GM12878 (cell line): ENCODE measurements around the gene MGME1. TPM values are rescaled to one million over a fixed set of nuclear protein-coding genes. Genes with fewer than 3 reads are reported as not detected.

Experiments
- BMI1 ChIP-seq: fragments of 450-650 bp; IDR thresholded peaks from 2 replicates; pipeline ENCODE4 v1.6.1; 2016; ENCODE audit warnings: mild to moderate bottlenecking, moderate library complexity, borderline replicate concordance
- CREB1 ChIP-seq: IDR thresholded peaks from 2 replicates; pipeline ENCODE4 v1.6.1; 2012; ENCODE audit warnings: low read depth, mild to moderate bottlenecking, inconsistent platforms
- MYB ChIP-seq: fragments of 150-350 bp; IDR thresholded peaks from 2 replicates; pipeline ENCODE4 v1.6.1; 2014; ENCODE audit warnings: mild to moderate bottlenecking, low read depth, low read length, borderline replicate concordance
- NBN ChIP-seq: fragments of 450-650 bp; IDR thresholded peaks from 2 replicates; pipeline ENCODE4 v1.6.1; 2016
- PML ChIP-seq: IDR thresholded peaks from 2 replicates; pipeline ENCODE4 v1.6.1; 2012; ENCODE audit warnings: low read length, inconsistent platforms
- RAD21 ChIP-seq: IDR thresholded peaks from 2 replicates; pipeline ENCODE4 v1.6.1; 2011; ENCODE audit warnings: mild to moderate bottlenecking, low read depth, low read length, moderate library complexity; ENCODE audit not compliant: insufficient read depth
- RFX5 ChIP-seq: IDR thresholded peaks from 2 replicates; pipeline ENCODE4 v1.6.1; 2011; ENCODE audit warnings: low read depth, low read length, improper control_type of control experiment
- SIX5 ChIP-seq: IDR thresholded peaks from 2 replicates; pipeline ENCODE4 v1.6.1; 2011; ENCODE audit warnings: mild to moderate bottlenecking, low read depth, low read length, moderate library complexity; ENCODE audit not compliant: severe bottlenecking
- polyA plus RNA-seq, 11 experiments: library from polyadenylated mRNA; depleted of rRNA in 4 of 11; unstranded in 6 of 11; stranded (reverse) in 5 of 11; fragments of >200 nt; fragmentation: Nextera tagmentation in 4 of 11; fragmentation: Illumina TruSeq in 1 of 11; extraction: Ambion mirVana in 4 of 11; extraction: Trizol in 1 of 11; gene quantifications; 1 replicate in 1 of 11; 2 replicates in 10 of 11; pipeline versions ENCODE4 v1.2.1 to v1.2.3, GENCODE V29; 2011 to 2016; ENCODE audit warnings: inconsistent platforms in 2 of 11, missing spikeins in 2 of 11, low read depth in 1 of 11
- total RNA-seq, 4 experiments: library from RNA; depleted of rRNA in 3 of 4; stranded (reverse); fragments of >200 nt in 3 of 4; fragmentation: Illumina TruSeq in 1 of 4; extraction: Trizol in 1 of 4; gene quantifications; 2 replicates each; pipeline versions ENCODE4 v1.2.1 to v1.2.3, GENCODE V29; 2013 to 2021
- TF ChIP-seq, protein P1 (sequence below): fragments of 450-650 bp; IDR thresholded peaks from 2 replicates; pipeline ENCODE4 v1.6.1; 2016; ENCODE audit warnings: mild to moderate bottlenecking
- TF ChIP-seq, protein P2 (sequence below): fragments of 450-650 bp; IDR thresholded peaks from 2 replicates; pipeline ENCODE4 v1.6.1; 2016; ENCODE audit warnings: mild to moderate bottlenecking

MGME1 gene
- total and polyA plus RNA-seq, 10 of the 15 experiments (the other 5 are each of a cell fraction or from before 2014, with no cell fraction given), result 13.4 to 44.8 (median 30.6) TPM

GRCh38 chr20:18003897-18004296 lies 35.1 kb downstream of the MGME1 start (continued):
- TF ChIP-seq, protein P1, sequence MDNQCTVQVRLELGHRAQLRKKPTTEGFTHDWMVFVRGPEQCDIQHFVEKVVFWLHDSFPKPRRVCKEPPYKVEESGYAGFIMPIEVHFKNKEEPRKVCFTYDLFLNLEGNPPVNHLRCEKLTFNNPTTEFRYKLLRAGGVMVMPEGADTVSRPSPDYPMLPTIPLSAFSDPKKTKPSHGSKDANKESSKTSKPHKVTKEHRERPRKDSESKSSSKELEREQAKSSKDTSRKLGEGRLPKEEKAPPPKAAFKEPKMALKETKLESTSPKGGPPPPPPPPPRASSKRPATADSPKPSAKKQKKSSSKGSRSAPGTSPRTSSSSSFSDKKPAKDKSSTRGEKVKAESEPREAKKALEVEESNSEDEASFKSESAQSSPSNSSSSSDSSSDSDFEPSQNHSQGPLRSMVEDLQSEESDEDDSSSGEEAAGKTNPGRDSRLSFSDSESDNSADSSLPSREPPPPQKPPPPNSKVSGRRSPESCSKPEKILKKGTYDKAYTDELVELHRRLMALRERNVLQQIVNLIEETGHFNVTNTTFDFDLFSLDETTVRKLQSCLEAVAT, result no peak
- no peak for TF ChIP-seq BMI1
- no peak for TF ChIP-seq RFX5
- TF ChIP-seq CREB1, result no peak
- TF ChIP-seq MYB, result 0 out of 2 replicates have a peak, but pooled peaks have one; percentile 21
- no peak for TF ChIP-seq RAD21
- TF ChIP-seq SIX5, result no peak
- 0 out of 2 replicates have a peak, but pooled peaks have one; percentile 2 for TF ChIP-seq NBN
- TF ChIP-seq, protein P2, sequence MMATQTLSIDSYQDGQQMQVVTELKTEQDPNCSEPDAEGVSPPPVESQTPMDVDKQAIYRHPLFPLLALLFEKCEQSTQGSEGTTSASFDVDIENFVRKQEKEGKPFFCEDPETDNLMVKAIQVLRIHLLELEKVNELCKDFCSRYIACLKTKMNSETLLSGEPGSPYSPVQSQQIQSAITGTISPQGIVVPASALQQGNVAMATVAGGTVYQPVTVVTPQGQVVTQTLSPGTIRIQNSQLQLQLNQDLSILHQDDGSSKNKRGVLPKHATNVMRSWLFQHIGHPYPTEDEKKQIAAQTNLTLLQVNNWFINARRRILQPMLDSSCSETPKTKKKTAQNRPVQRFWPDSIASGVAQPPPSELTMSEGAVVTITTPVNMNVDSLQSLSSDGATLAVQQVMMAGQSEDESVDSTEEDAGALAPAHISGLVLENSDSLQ, result no peak
- no peak for TF ChIP-seq PML
- TF ChIP-seq, all 136 proteins: peak for 8
